Measurements from ENCODE around the gene HERC3. TPM values are rescaled to one million over a fixed set of nuclear protein-coding genes. Genes with fewer than 3 reads are reported as not detected.
A peak's percentile ranks its signal among the peaks of the same experiment; 100 is the strongest.

Gene HERC3
- total and polyA plus RNA-seq, 2 donors (not counting 3 experiments of a cell fraction or from before 2014, with no cell fraction given) = 6.3 to 21.2 TPM

DNA sequence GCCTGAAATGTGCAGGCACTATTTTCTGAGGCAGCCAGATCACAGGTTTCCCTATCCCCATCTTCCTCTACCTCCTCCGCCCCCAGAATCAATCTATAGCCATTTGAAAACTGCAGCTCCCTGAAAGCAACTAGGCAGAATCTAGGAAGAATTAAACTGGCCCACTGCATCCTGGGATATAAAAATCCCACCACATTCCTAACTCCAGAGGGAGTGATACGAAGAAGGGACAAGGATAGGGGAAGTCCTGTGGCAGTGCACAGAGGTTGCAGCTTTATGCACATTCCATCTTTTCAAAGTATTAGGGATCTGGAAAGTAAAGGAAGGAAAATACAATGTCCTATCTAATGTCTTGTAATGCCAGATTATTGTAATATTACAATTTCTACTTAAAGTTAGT lies 18.3 kb upstream of the HERC3 start:
- TF ChIP-seq CTCF (IDR thresholded peaks at IDR 0.05; ENCODE audit: extremely low read depth in 1 of 2, insufficient read depth in 1 of 2, low read depth in 1 of 2, low read length in 2 of 2) = peak in 1 of 2 donors; percentile 11
- no peak for TF ChIP-seq POLR2A (IDR thresholded peaks at IDR 0.05; ENCODE audit: low read depth, low read length)
- TF ChIP-seq POLR2AphosphoS5 (IDR thresholded peaks at IDR 0.05; ENCODE audit: insufficient read depth, low read depth, low read length) = no peak
- no peak for TF ChIP-seq MAX (IDR thresholded peaks at IDR 0.05; ENCODE audit: insufficient read depth, insufficient read length)
- FAIRE-seq = no peak
- dilution Hi-C loops (cut with MboI; ENCODE audit: extremely low pct_ligation_motif_present, low sequenced_read_pairs) (no loop called here), intact Hi-C loops (cut with micrococcal nuclease) (no loop called here)
- Histone ChIP-seq H3K79me2 (ENCODE audit: control insufficient read depth, insufficient read depth, low read length) (no peaks in the 10 kb centered on the region), H3K27ac (ENCODE audit: insufficient read depth, low read depth, low read length) (no peak overlapping the region), H3K4me1 (ENCODE audit: control insufficient read depth, extremely low read depth, insufficient read depth, low read length) (no peaks in the 10 kb centered on the region), H3K9me3 (replicated peaks; ENCODE audit: control insufficient read depth, insufficient read depth, low read length) (no peaks in the 10 kb centered on the region), H4K20me1 (replicated peaks; ENCODE audit: control insufficient read depth, extremely low read depth, insufficient read depth, low read length) (no peaks in the 10 kb centered on the region), H3K9me1 (replicated peaks; ENCODE audit: control insufficient read depth, extremely low read depth, insufficient read depth, low read length) (no peaks in the 10 kb centered on the region), H3K4me3 (replicated peaks in 1 of 3; ENCODE audit: insufficient read depth in 1 of 3, low read depth in 1 of 3, low read length in 3 of 3) (no peak overlapping the region), H3K4me2 (ENCODE audit: insufficient read depth, low read length) (no peak overlapping the region), H3K9ac (replicated peaks; ENCODE audit: extremely low read depth, insufficient read depth, low read length) (no peak overlapping the region), H3K27me3 (ENCODE audit: control insufficient read depth in 2 of 2, insufficient read depth in 2 of 2, low read length in 2 of 2) (no peaks in the 10 kb centered on the region), H2AFZ (ENCODE audit: low read depth, low read length) (peak overlapping the region; percentile 34), H3K36me3 (ENCODE audit: control insufficient read depth in 2 of 2, extremely low read depth in 1 of 2, insufficient read depth in 2 of 2, low read length in 2 of 2) (no peaks in the 10 kb centered on the region)
- CTCF ChIA-PET = interaction anchor here (1.0 to 2.0 kb wide), 7 partner anchors 10 to 99 kb away, joined by 3 to 8 read pairs (median 3); partner anchors contain the start of gene HERC3
- POLR2A ChIA-PET = no interaction called here
- BruUV-seq (replicated peaks) = no TSS peak
- no peak for DNase-seq (ENCODE audit: low read depth, low spot score)

- DNase-seq (ENCODE audit: low read depth, low spot score) (no peak), FAIRE-seq (no peak)
- H3K36me3 ChIP-seq (ENCODE audit: control insufficient read depth in 2 of 2, extremely low read depth in 1 of 2, insufficient read depth in 2 of 2, low read length in 2 of 2) = no peaks in the 10 kb centered on the region
- no peaks in the 10 kb centered on the region for H3K9me1 ChIP-seq (replicated peaks; ENCODE audit: control insufficient read depth, extremely low read depth, insufficient read depth, low read length)
- H3K4me3 ChIP-seq (replicated peaks in 1 of 3; ENCODE audit: insufficient read depth in 1 of 3, low read depth in 1 of 3, low read length in 3 of 3) = no peak overlapping the region
- intact Hi-C loops (cut with micrococcal nuclease) = no loop called here
- ChIA-PET CTCF (interaction anchor here (0.9 to 1.3 kb wide), 5 partner anchors 9 to 98 kb away, joined by 3 to 5 read pairs (median 3); no protein-coding TSS in a partner anchor), POLR2A (no interaction called here)
- H3K4me1 ChIP-seq (ENCODE audit: control insufficient read depth, extremely low read depth, insufficient read depth, low read length) = no peaks in the 10 kb centered on the region
- dilution Hi-C loops (cut with MboI; ENCODE audit: extremely low pct_ligation_motif_present, low sequenced_read_pairs) = no loop called here
- H2AFZ ChIP-seq (ENCODE audit: low read depth, low read length) = no peak overlapping the region
- no peak overlapping the region for H3K9ac ChIP-seq (replicated peaks; ENCODE audit: extremely low read depth, insufficient read depth, low read length)
- no peak for TF ChIP-seq MYC (IDR thresholded peaks at IDR 0.05; ENCODE audit: low read depth, low read length)
- no peak for TF ChIP-seq POLR2A (IDR thresholded peaks at IDR 0.05; ENCODE audit: low read depth, low read length)
- no peak for TF ChIP-seq POLR2AphosphoS5 (IDR thresholded peaks at IDR 0.05; ENCODE audit: insufficient read depth, low read depth, low read length)
- no peak for TF ChIP-seq FOS (IDR thresholded peaks at IDR 0.05; ENCODE audit: borderline replicate concordance, insufficient read depth, low read length)
- no peak for TF ChIP-seq JUN (IDR thresholded peaks at IDR 0.05; ENCODE audit: borderline replicate concordance, insufficient read depth, insufficient read length, low read depth)
- no peak for TF ChIP-seq EZH2 (IDR thresholded peaks at IDR 0.05; ENCODE audit: borderline replicate concordance, low read depth, low read length, severe bottlenecking)
- no peak for TF ChIP-seq CTCF (IDR thresholded peaks at IDR 0.05; ENCODE audit: extremely low read depth in 1 of 2, insufficient read depth in 1 of 2, low read depth in 1 of 2, low read length in 2 of 2)
- TF ChIP-seq MAX (IDR thresholded peaks at IDR 0.05; ENCODE audit: insufficient read depth, insufficient read length) = no peak
- TF ChIP-seq GATA2 (IDR thresholded peaks at IDR 0.05; ENCODE audit: insufficient read depth, insufficient read length, low read depth, low read length) = no peak
- H4K20me1 ChIP-seq (replicated peaks; ENCODE audit: control insufficient read depth, extremely low read depth, insufficient read depth, low read length) = no peaks in the 10 kb centered on the region
- no peaks in the 10 kb centered on the region for H3K27me3 ChIP-seq (ENCODE audit: control insufficient read depth in 2 of 2, insufficient read depth in 2 of 2, low read length in 2 of 2)
- no peak overlapping the region for H3K4me2 ChIP-seq (ENCODE audit: insufficient read depth, low read length)
- no peaks in the 10 kb centered on the region for H3K9me3 ChIP-seq (replicated peaks; ENCODE audit: control insufficient read depth, insufficient read depth, low read length)
- BruUV-seq (replicated peaks) = no TSS peak
- H3K27ac ChIP-seq (ENCODE audit: insufficient read depth, low read depth, low read length) = no peak overlapping the region
- no peaks in the 10 kb centered on the region for H3K79me2 ChIP-seq (ENCODE audit: control insufficient read depth, insufficient read depth, low read length)
Observed at GRCh38 chr4:88575186-88575585, 17.1 kb upstream of the HERC3 start.

Data from endothelial cell of umbilical vein (primary cell).